Myocyte (in vitro differentiated cells): ENCODE measurements around the gene TBX19. TPM values are rescaled to one million over a fixed set of nuclear protein-coding genes. Genes with fewer than 3 reads are reported as not detected.
"Not testable (repeated sequence)": the region's sequence is repeated elsewhere in the genome, so short reads cannot be mapped to it uniquely, and the experiment has no call there.

ENCODE experiments used
- DNase-seq: peaks from one replicate; pipeline ENCODE4 v3.0.0-alpha.2; 2012; ENCODE audit warnings: low read depth
- total RNA-seq: library from RNA; depleted of rRNA; stranded (reverse); fragments of >200 nt; gene quantifications from 2 replicates; pipeline ENCODE4 v1.2.3, GENCODE V29; 2014

The TBX19 gene
- total RNA-seq, 1 donor from 2014 or later = 1.3 TPM

DNA sequence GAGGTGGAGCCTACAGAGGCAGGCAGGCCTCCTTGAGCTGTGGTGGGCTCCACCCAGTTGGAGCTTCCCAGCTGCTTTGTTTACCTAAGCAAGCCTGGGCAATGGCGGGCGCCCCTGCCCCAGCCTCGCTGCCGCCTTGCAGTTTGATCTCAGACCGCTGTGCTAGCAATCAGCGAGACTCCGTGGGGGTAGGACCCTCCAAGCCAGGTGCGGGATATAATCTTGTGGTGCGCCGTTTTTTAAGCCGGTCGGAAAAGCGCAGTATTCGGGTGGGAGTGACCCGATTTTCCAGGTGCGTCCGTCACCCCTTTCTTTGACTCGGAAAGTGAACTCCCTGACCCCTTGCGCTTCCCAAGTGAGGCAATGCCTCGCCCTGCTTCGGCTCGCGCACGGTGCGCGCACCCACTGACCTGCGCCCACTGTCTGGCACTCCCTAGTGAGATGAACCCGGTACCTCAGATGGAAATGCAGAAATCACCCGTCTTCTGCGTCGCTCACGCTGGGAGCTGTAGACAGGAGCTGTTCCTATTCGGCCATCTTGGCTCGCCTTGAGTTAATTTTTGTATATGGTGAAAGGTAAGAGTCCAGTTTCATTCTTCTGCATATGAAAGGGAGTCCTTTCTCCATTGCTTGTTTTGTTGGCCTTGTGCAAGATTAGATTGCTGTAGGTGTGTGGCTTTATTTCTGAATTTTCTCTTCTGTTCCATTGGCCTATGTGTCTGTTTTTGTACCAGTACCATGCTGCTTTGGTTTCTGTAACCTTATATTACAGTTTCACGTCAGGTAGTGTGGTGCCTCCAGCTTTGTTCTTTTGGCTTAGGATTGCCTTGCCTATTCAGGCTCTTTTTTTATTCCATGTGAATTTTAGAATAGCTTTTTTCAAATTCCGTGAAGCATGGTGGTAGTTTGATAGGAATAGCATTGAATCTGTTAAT, 73.9 kb downstream of the TBX19 start:
- DNase-seq = not testable (repeated sequence)

- DNase-seq = no peak
Measured at GRCh38 chr1:168360151-168361021, 79.7 kb downstream of the TBX19 start.

DNA sequence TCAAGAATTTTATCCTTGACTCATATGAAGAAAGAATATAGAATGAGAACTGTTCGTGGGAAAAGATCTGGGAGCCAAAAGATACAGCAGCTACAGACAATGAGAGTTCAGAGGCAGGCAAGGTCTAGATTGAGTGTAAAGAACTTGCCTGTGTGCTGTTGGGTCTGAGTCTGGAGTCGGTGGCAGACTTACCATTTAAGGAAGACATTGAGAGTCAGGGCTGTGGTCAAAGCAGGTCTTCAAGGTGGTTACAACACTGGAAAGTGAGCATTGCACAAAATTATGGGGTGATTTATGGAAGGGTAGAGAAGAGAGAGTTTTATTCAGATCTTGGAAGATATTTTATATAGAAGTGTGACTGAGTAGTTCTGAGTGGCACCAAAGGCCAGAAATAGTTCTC, 80.6 kb downstream of the TBX19 start:
- no peak for DNase-seq

- DNase-seq = no peak
Measured at GRCh38 chr1:168362991-168363390, 82.3 kb downstream of the TBX19 start.

Other genes with a start within 250 kb of the TBX19 start
- gene GPR161, start 143.9 kb upstream of the TBX19 start, total RNA-seq = 7.0 and 8.4 TPM in 2 replicates
- 47.8 and 49.0 TPM in 2 replicates for gene TIPRL, start 101.9 kb upstream of the TBX19 start, total RNA-seq
- gene SFT2D2, start 54.9 kb upstream of the TBX19 start, total RNA-seq = 29.7 and 34.0 TPM in 2 replicates